H1 (cell line): Measurements from ENCODE around the gene RPE. TPM values are rescaled to one million over a fixed set of nuclear protein-coding genes. Genes with fewer than 3 reads are reported as not detected.

ENCODE experiments used
- CTCF ChIA-PET: fragments of 300-600 bp; sonication (Branson Sonifier 250); formaldehyde crosslinking; loops from one replicate; lab custom pipeline; 2021; ENCODE audit not compliant: partially characterized antibody; lab: Charles Lee
- POLR2A ChIA-PET: fragments of 300-600 bp; sonication (Branson Sonifier 250); formaldehyde crosslinking; loops from one replicate; lab custom pipeline; 2021; ENCODE audit warnings: inconsistent platforms; ENCODE audit not compliant: partially characterized antibody; lab: Charles Lee
- DNase-seq, 2 experiments: peaks; one replicate each; pipeline versions ENCODE4 v3.0.0 to v3.0.0-alpha.2; 2010 to 2022; ENCODE audit warnings: low spot score in 2 of 2, low read depth in 1 of 2, mixed read lengths in 1 of 2
- FAIRE-seq: peaks from 2 replicates; lab custom pipeline; 2011; peaks lifted over from hg19 to GRCh38; lab: Jason Lieb, UNC
- H2AFZ ChIP-seq: 2 replicates; pipeline ENCODE4 v1.8.1; 2012; ENCODE audit warnings: low read length, inconsistent platforms
- H2AK5ac ChIP-seq: 2 replicates; pipeline ENCODE4 v1.6.1; 2013; ENCODE audit warnings: low read depth, low read length
- H2BK120ac ChIP-seq: replicated peaks from 2 replicates; pipeline ENCODE3; 2013; ENCODE audit warnings: low read depth, low read length, inconsistent platforms
- H2BK12ac ChIP-seq: 2 replicates; pipeline ENCODE4 v1.6.1; 2013; ENCODE audit warnings: low read depth, low read length
- H2BK15ac ChIP-seq: 2 replicates; pipeline ENCODE4 v1.6.1; 2013; ENCODE audit warnings: low read length
- H2BK20ac ChIP-seq: 2 replicates; pipeline ENCODE4 v1.6.1; 2013; ENCODE audit warnings: low read length
- H2BK5ac ChIP-seq: 2 replicates; pipeline ENCODE4 v1.6.1; 2013; ENCODE audit warnings: low read depth, low read length
- H3K14ac ChIP-seq: 2 replicates; pipeline ENCODE4 v1.6.1; 2013; ENCODE audit warnings: inconsistent platforms; ENCODE audit not compliant: insufficient read length
- H3K18ac ChIP-seq: 2 replicates; pipeline ENCODE4 v1.6.1; 2013; ENCODE audit warnings: low read length; ENCODE audit errors: extremely low read depth
- H3K23ac ChIP-seq: 2 replicates; pipeline ENCODE4 v1.6.1; 2013; ENCODE audit warnings: inconsistent platforms; ENCODE audit not compliant: insufficient read length
- H3K23me2 ChIP-seq: 2 replicates; pipeline ENCODE4 v1.6.1; 2013; ENCODE audit warnings: low read depth, low read length
- H3K27ac ChIP-seq: 2 replicates; pipeline ENCODE4 v1.6.1; 2011; ENCODE audit warnings: low read depth, low read length, inconsistent platforms
- H3K27me3 ChIP-seq, 4 experiments: replicated peaks in 1 of 4; 1 replicate in 1 of 4; 2 replicates in 3 of 4; pipeline versions ENCODE4 v1.6.1 to v1.8.1; 2011 to 2013; ENCODE audit warnings: low read length in 3 of 4, mild to moderate bottlenecking in 3 of 4, inconsistent platforms in 2 of 4, mixed read lengths in 2 of 4, moderate library complexity in 1 of 4; ENCODE audit not compliant: control insufficient read depth in 3 of 4, insufficient read depth in 3 of 4; ENCODE audit errors: extremely low read depth in 1 of 4
- H3K36me3 ChIP-seq, 4 experiments: 2 replicates each; pipeline versions ENCODE4 v1.6.1 to v1.8.1; 2011 to 2013; ENCODE audit warnings: mild to moderate bottlenecking in 4 of 4, low read length in 3 of 4, moderate library complexity in 2 of 4, control low read depth in 1 of 4, inconsistent platforms in 1 of 4; ENCODE audit not compliant: insufficient read depth in 4 of 4, control insufficient read depth in 2 of 4
- H3K4ac ChIP-seq: replicated peaks from 2 replicates; pipeline ENCODE3; 2013; ENCODE audit warnings: low read length, low read depth, mixed read lengths, inconsistent platforms; ENCODE audit not compliant: insufficient read length
- H3K4me1 ChIP-seq, 4 experiments: replicated peaks in 1 of 4; 1 replicate in 1 of 4; 2 replicates in 3 of 4; pipeline versions ENCODE4 v1.6.1 to v1.8.1; 2011 to 2013; ENCODE audit warnings: low read length in 3 of 4, inconsistent platforms in 2 of 4, mixed read lengths in 1 of 4; ENCODE audit not compliant: insufficient read depth in 4 of 4, control insufficient read depth in 3 of 4
- H3K4me2 ChIP-seq, 2 experiments: 2 replicates each; pipeline versions ENCODE4 v1.6.1 to v1.8.1; 2011 to 2013; ENCODE audit warnings: low read depth in 2 of 2, low read length in 2 of 2, control low read depth in 1 of 2, inconsistent platforms in 1 of 2, mild to moderate bottlenecking in 1 of 2; ENCODE audit not compliant: insufficient read depth in 1 of 2
- H3K4me3 ChIP-seq, 4 experiments: fragments of 200-600, 300-600 bp in 1 of 4; sonication (generic), shearing (Covaris generic), sonication (Bioruptor Twin) in 1 of 4; 2 replicates each; pipeline versions ENCODE4 v1.5.1 to v1.8.1; 2011 to 2016; ENCODE audit warnings: low read length in 4 of 4, low read depth in 3 of 4, control low read depth in 2 of 4, inconsistent platforms in 2 of 4, mild to moderate bottlenecking in 2 of 4, mixed read lengths in 1 of 4, moderate library complexity in 1 of 4; ENCODE audit not compliant: insufficient read depth in 2 of 4; ENCODE audit errors: extremely low read depth in 1 of 4
- H3K56ac ChIP-seq: replicated peaks from 2 replicates; pipeline ENCODE3; 2013; ENCODE audit warnings: low read depth, mild to moderate bottlenecking, mixed read lengths, low read length, inconsistent platforms; ENCODE audit not compliant: insufficient read length
- H3K79me1 ChIP-seq: 2 replicates; pipeline ENCODE4 v1.6.1; 2013; ENCODE audit warnings: low read depth, low read length, control low read depth
- H3K79me2 ChIP-seq, 2 experiments: 2 replicates each; pipeline versions ENCODE4 v1.6.1 to v1.8.1; 2012 to 2013; ENCODE audit warnings: low read length in 2 of 2, mild to moderate bottlenecking in 2 of 2, inconsistent platforms in 1 of 2; ENCODE audit not compliant: insufficient read depth in 2 of 2, control insufficient read depth in 1 of 2
- H3K9ac ChIP-seq, 4 experiments: replicated peaks in 1 of 4; 1 replicate in 1 of 4; 2 replicates in 3 of 4; pipeline versions ENCODE4 v1.6.1 to v1.8.1; 2011 to 2013; ENCODE audit warnings: low read depth in 3 of 4, low read length in 3 of 4, control low read depth in 2 of 4, mild to moderate bottlenecking in 2 of 4, moderate library complexity in 2 of 4, inconsistent platforms in 1 of 4; ENCODE audit errors: extremely low read depth in 1 of 4
- H3K9me3 ChIP-seq, 2 experiments: 2 replicates each; pipeline versions ENCODE4 v1.6.1 to v1.8.1; 2012 to 2013; ENCODE audit warnings: mild to moderate bottlenecking in 2 of 2, moderate library complexity in 2 of 2, control low read depth in 1 of 2, inconsistent platforms in 1 of 2, low read depth in 1 of 2, low read length in 1 of 2, mixed read lengths in 1 of 2; ENCODE audit not compliant: insufficient read depth in 2 of 2
- H4K20me1 ChIP-seq, 2 experiments: replicated peaks in 1 of 2; 2 replicates each; pipeline versions ENCODE3 to v1.8.1; 2011 to 2013; ENCODE audit warnings: inconsistent platforms in 2 of 2, low read length in 2 of 2, mild to moderate bottlenecking in 1 of 2; ENCODE audit not compliant: insufficient read depth in 2 of 2, control insufficient read depth in 1 of 2
- H4K5ac ChIP-seq: 2 replicates; pipeline ENCODE4 v1.6.1; 2013; ENCODE audit warnings: low read length, low read depth, mixed read lengths, inconsistent platforms; ENCODE audit not compliant: insufficient read length
- H4K8ac ChIP-seq: 2 replicates; pipeline ENCODE4 v1.8.0; 2013; ENCODE audit warnings: mild to moderate bottlenecking, moderate library complexity, low read length, inconsistent platforms; ENCODE audit not compliant: insufficient read depth; ENCODE audit errors: extremely low read depth
- H4K91ac ChIP-seq: replicated peaks from 2 replicates; pipeline ENCODE3; 2013; ENCODE audit warnings: low read length, mixed read lengths, inconsistent platforms; ENCODE audit not compliant: insufficient read length
- ASH2L ChIP-seq: fragments of 200-600, 300-600 bp; sonication (generic); IDR thresholded peaks from one replicate; pipeline ENCODE4 v1.7.1; 2017; ENCODE audit warnings: low read length
- ZNF274 ChIP-seq: IDR thresholded peaks from 2 replicates; pipeline ENCODE4 v1.7.0; 2012; ENCODE audit warnings: low read length, borderline replicate concordance; ENCODE audit errors: extremely low read depth
- WGBS, 2 experiments: shearing (Covaris generic) in 1 of 2; methylation state at CpG; one replicate each; pipeline versions ENCODE4 v1.1.6 to v1.1.7; 2013 to 2015; ENCODE audit warnings: low lambda C conversion rate in 2 of 2, mixed read lengths in 2 of 2, inconsistent platforms in 1 of 2, low coverage in 1 of 2, missing lambda C conversion rate in 1 of 2; ENCODE audit not compliant: insufficient replicate concordance in 2 of 2, insufficient coverage in 1 of 2, insufficient read length in 1 of 2; ENCODE audit errors: extremely low coverage in 1 of 2, missing lambda C conversion rate in 1 of 2; 5-methylcytosine and 5-hydroxymethylcytosine counted together
- polyA plus RNA-seq, 7 experiments: library from polyadenylated mRNA; depleted of rRNA in 3 of 7; stranded (reverse) in 5 of 7; unstranded in 2 of 7; fragments of >200 nt in 5 of 7; fragments of 200-250 nt in 2 of 7; gene quantifications; 1 replicate in 5 of 7; 2 replicates in 1 of 7; 4 replicates in 1 of 7; pipeline versions ENCODE4 v1.2.1 to v1.2.3, GENCODE V29; 2011 to 2013; ENCODE audit warnings: missing spikeins in 2 of 7, mixed read lengths in 2 of 7
- total RNA-seq: library from RNA; stranded (reverse); fragmentation: NEBNext Ultra II Directional; extraction: Animal tissue kit (Norgen Biotek cat#: 25700); gene quantifications from 2 replicates; pipeline ENCODE4 v1.2.1, GENCODE V29; 2021

Gene RPE
- total and polyA plus RNA-seq, 2 of the 8 experiments (the other 6 are each of a cell fraction or from before 2014, with no cell fraction given), result 77.8 to 102 TPM

GRCh38 chr2:209986415-209986814 is 16.0 kb upstream of the RPE start:
- H3K9me3 ChIP-seq, result no peaks in the 10 kb centered on the region
- H3K56ac ChIP-seq, result no peak overlapping the region
- no peaks in the 10 kb centered on the region for H3K79me2 ChIP-seq
- H2BK120ac ChIP-seq, result no peak overlapping the region
- no peak overlapping the region for H3K4me2 ChIP-seq
- no peak overlapping the region for H3K27ac ChIP-seq
- no peaks in the 10 kb centered on the region for H3K23me2 ChIP-seq
- H3K23ac ChIP-seq, result no peak overlapping the region
- no peak overlapping the region for H3K4me3 ChIP-seq
- H3K9ac ChIP-seq, result no peak overlapping the region
- TF ChIP-seq ZNF274 (no peak), ASH2L (no peak)
- H4K5ac ChIP-seq, result no peak overlapping the region
- H3K14ac ChIP-seq, result no peak overlapping the region
- H3K36me3 ChIP-seq, result no peaks in the 10 kb centered on the region
- no peak overlapping the region for H2BK20ac ChIP-seq
- H3K4ac ChIP-seq, result no peak overlapping the region
- no peaks in the 10 kb centered on the region for H3K79me1 ChIP-seq
- no peak overlapping the region; the same call in 1 of the 2 replicates for H2AFZ ChIP-seq
- DNase-seq (no peak), FAIRE-seq (no peak)
- no peaks in the 10 kb centered on the region for H4K20me1 ChIP-seq
- no peak overlapping the region for H2AK5ac ChIP-seq
- H4K91ac ChIP-seq, result no peak overlapping the region
- H3K27me3 ChIP-seq, result no peaks in the 10 kb centered on the region
- H4K8ac ChIP-seq, result no peak overlapping the region
- H2BK5ac ChIP-seq, result no peak overlapping the region
- ChIA-PET POLR2A (no interaction called here), CTCF (interaction anchor here (0.5 to 0.6 kb wide), 2 partner anchors 151 to 1823 kb away, joined by 3 read pairs; partner anchors contain the start of gene CRYGA)
- no peak overlapping the region for H2BK15ac ChIP-seq
- no peak overlapping the region for H2BK12ac ChIP-seq
- WGBS, 2 experiments, result 95% methylated on average over 2 of the region's 2 CpGs; no CpG with 5 or more reads in 1 of the 2 experiments
- no peak overlapping the region for H3K18ac ChIP-seq
- no peaks in the 10 kb centered on the region for H3K4me1 ChIP-seq
